Cardiac muscle cell (in vitro differentiated cells and primary cell): ENCODE measurements around the gene XRN1. TPM values are rescaled to one million over a fixed set of nuclear protein-coding genes. Genes with fewer than 3 reads are reported as not detected.
"Not testable (repeated sequence)": the region's sequence is repeated elsewhere in the genome, so short reads cannot be mapped to it uniquely, and the experiment has no call there.

Experiments used
- DNase-seq, 2 donors: peaks; one replicate each; pipeline versions ENCODE4 v3.0.0 to v3.0.0-alpha.2; 2010 to 2017; ENCODE audit warnings: low read depth in 1 of 2, low spot score in 1 of 2
- H3K27ac ChIP-seq: fragments of 200-600 bp; sonication (generic); 2 replicates; pipeline ENCODE4 v1.5.1; 2016
- H3K27me3 ChIP-seq: fragments of 200-600 bp; sonication (generic); 2 replicates; pipeline ENCODE4 v1.6.0; 2016; ENCODE audit warnings: control low read depth
- H3K36me3 ChIP-seq: fragments of 200-600 bp; sonication (generic); 2 replicates; pipeline ENCODE4 v1.5.1; 2016; ENCODE audit warnings: control low read depth
- H3K4me1 ChIP-seq: fragments of 200-600 bp; sonication (generic); 2 replicates; pipeline ENCODE4 v1.8.1; 2017; ENCODE audit warnings: low read depth, mild to moderate bottlenecking, mixed run types
- H3K4me3 ChIP-seq: fragments of 200-600 bp; sonication (generic); 2 replicates; pipeline ENCODE4 v1.5.1; 2016; ENCODE audit warnings: mild to moderate bottlenecking
- H3K9me3 ChIP-seq: fragments of 200-600 bp; sonication (generic); 2 replicates; pipeline ENCODE4 v1.5.1; 2017; ENCODE audit warnings: low read depth, mild to moderate bottlenecking, control low read depth
- polyA plus RNA-seq: library from polyadenylated mRNA; unstranded; fragments of >200 nt; fragmentation: Nextera tagmentation; extraction: Ambion mirVana; gene quantifications from 2 replicates; pipeline ENCODE4 v1.2.1, GENCODE V29; 2016
- total RNA-seq: library from RNA; depleted of rRNA; stranded (reverse); fragments of >200 nt; gene quantifications from 2 replicates; pipeline ENCODE4 v1.2.3, GENCODE V29; 2016
- TF ChIP-seq, protein P1 (sequence below): IDR thresholded peaks from 2 replicates; pipeline ENCODE4 v1.5.1; 2012; ENCODE audit warnings: low read depth, mild to moderate bottlenecking, low read length

Gene XRN1
- total and polyA plus RNA-seq, 2 experiments from 2014 or later, result 8.0 to 32.8 TPM

DNA sequence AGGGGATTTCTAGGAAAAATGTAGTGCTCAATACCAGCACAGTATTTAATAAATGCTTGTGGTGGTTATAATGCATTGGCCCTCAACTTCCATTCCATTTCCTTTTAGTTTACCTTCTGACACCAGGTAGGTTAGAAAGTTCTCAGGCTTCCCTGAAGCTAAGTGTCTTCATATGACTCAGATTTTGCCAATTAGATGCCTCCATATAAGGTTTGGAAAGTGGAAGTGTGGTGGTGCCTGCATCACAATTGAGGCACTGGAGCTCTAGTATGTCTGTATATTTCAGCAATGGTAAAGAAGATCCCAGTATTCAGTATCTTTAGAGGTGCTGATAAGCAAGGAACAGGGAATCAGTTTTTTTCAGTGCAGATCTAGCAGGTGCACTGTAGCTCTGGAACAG is 18.3 kb downstream of the XRN1 start:
- Histone ChIP-seq H3K36me3 (peaks cover 18% of the 10 kb centered on the region), H3K9me3 (no peaks in the 10 kb centered on the region), H3K4me3 (no peak overlapping the region), H3K4me1 (peaks cover 11% of the 10 kb centered on the region), H3K27ac (no peak overlapping the region), H3K27me3 (no peaks in the 10 kb centered on the region)
- no peak for DNase-seq
- TF ChIP-seq, protein P1, sequence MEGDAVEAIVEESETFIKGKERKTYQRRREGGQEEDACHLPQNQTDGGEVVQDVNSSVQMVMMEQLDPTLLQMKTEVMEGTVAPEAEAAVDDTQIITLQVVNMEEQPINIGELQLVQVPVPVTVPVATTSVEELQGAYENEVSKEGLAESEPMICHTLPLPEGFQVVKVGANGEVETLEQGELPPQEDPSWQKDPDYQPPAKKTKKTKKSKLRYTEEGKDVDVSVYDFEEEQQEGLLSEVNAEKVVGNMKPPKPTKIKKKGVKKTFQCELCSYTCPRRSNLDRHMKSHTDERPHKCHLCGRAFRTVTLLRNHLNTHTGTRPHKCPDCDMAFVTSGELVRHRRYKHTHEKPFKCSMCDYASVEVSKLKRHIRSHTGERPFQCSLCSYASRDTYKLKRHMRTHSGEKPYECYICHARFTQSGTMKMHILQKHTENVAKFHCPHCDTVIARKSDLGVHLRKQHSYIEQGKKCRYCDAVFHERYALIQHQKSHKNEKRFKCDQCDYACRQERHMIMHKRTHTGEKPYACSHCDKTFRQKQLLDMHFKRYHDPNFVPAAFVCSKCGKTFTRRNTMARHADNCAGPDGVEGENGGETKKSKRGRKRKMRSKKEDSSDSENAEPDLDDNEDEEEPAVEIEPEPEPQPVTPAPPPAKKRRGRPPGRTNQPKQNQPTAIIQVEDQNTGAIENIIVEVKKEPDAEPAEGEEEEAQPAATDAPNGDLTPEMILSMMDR, result no peak

DNA sequence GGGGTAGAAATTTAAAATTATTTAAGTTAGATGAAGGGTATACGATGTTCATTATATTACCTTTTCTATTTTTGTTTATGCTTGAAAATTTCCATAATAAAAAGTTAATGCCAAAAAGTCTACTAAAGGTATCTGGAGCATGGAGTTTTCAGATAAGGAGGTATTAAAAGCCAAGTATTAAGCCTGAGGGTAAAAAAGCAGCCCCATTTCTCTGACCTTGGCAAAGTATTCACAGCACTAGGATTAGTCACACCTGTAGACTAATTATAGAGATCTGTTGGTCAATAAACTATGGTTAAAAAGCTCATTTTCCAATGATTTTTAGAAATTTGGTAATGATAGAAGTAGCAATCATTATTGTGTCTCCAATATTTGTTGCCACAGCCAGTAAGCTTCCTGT is 23.1 kb downstream of the XRN1 start:
- H3K4me3 ChIP-seq, result no peak overlapping the region
- H3K36me3 ChIP-seq, result peaks cover 35% of the 10 kb centered on the region
- no peaks in the 10 kb centered on the region for H3K27me3 ChIP-seq
- TF ChIP-seq, protein P1, result no peak
- no peak for DNase-seq
- no peaks in the 10 kb centered on the region for H3K9me3 ChIP-seq
- peaks cover 11% of the 10 kb centered on the region for H3K4me1 ChIP-seq
- H3K27ac ChIP-seq, result no peak overlapping the region

DNA sequence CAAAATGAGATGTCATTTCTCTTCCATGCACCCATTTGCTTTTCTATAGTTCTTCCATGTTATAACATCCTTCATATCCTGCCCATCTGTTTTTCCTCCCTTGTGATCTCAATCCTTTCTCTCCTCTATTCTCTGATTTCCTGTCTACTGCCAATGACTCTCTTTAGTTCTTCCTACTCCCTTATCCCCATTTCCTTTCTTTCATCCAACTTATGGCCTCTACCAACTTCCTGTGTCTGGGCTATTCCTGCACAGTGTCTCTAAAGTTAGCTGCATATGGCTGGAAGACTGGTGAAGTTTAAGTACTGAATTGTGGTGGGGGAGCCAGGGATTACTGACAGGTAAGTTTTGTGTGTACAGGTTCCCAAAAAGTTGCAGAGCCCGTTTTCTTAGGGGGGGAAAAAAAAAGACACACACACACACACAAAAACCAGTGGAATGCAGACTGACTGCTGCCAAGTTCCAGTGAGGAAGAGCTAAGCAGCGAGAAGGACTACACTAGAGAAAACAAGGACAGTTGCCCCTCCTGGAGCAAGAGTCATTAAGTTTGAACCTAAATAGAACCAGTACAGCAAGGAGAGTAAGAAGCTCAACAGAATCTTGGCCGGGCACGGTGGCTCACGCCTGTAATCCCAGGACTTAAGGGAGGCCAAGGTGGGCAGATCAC is 28.8 kb downstream of the XRN1 start:
- Histone ChIP-seq H3K4me3 (no peak overlapping the region), H3K36me3 (peaks cover 55% of the 10 kb centered on the region), H3K9me3 (no peaks in the 10 kb centered on the region), H3K27ac (no peak overlapping the region), H3K4me1 (no peaks in the 10 kb centered on the region), H3K27me3 (no peaks in the 10 kb centered on the region)
- no peak for DNase-seq
- TF ChIP-seq, protein P1, result no peak

DNA sequence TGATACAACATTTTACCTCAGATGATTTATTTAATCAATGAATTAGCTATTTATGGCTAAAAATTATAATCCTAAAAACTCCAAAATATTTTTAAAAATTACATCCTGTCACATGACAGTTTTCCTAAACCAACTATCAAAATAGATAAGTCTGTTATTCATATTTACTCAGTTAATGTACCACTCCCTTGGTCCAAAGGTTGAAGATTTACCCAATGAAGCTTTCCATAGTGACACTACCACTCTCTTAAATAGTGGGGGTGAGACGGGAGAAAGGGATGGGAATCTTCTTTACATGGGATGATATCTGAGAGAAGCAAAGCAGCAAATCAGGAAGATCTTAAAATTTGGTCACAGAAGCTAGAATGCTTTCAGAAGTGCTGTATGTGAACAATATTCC is 30.5 kb downstream of the XRN1 start:
- Histone ChIP-seq H3K27ac (no peak overlapping the region), H3K36me3 (peaks cover 57% of the 10 kb centered on the region), H3K27me3 (no peaks in the 10 kb centered on the region), H3K4me1 (no peaks in the 10 kb centered on the region), H3K4me3 (no peak overlapping the region), H3K9me3 (no peaks in the 10 kb centered on the region)
- TF ChIP-seq, protein P1, result no peak
- no peak for DNase-seq

DNA sequence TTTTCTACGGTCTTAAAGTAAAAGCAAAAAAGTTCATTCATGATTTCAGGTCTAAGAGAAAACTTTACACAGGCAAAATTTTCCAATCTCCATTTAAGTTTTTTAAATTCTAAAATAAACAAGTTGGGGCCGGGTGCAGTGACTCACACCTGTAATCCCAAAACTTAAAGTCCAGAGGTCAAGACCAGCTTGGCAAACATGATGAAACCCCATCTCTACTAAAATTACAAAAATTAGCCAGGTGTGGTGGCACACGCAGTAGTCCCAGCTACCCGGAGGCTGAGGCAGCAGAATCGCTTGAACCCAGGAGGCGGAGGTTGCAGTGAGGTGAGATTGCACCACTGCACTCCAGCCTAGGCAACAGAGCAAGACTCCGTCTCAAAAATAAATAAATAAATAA is 47.3 kb downstream of the XRN1 start:
- H3K36me3 ChIP-seq, result peaks cover 45% of the 10 kb centered on the region
- H3K27me3 ChIP-seq, result not testable (repeated sequence)

DNA sequence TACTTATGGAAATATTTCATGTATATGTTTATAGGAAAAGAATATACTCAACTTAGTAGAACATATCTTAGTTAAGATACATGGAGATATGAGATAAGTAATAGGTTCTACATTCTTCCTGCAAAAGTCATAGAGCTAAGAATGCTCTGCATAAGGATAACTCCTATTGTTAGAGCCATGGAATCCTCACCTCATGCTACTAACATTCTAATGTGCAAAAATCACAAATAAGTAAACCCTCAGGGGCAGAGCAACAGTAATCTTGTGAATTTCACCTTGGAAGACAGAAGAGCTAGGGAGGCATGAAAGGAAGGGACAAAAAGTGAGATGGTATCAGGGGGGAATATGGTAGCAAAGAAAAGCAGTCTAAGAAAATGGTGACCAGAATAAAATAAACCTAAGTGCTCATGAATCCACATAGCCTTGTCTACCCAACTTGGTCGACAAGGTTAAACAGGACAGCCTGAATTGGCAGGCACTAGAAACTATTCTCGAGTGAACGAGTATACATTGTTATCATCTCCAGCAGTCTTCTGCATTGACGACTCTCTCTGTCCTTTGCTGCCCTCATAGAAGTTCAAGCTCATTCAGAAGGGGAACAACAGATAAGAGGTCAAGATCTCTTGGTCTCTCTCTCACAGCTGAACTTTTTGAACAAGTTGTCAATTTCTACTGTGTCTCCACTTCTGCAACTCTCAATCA is 52.8 kb downstream of the XRN1 start:
- peaks cover 29% of the 10 kb centered on the region for H3K36me3 ChIP-seq

More for the DNA sequence above, 47.3 kb downstream of the XRN1 start:
- not testable (repeated sequence) for H3K9me3 ChIP-seq, H3K4me3 ChIP-seq, DNase-seq, H3K27ac ChIP-seq, H3K4me1 ChIP-seq

More for the DNA sequence above, 52.8 kb downstream of the XRN1 start:
- Histone ChIP-seq H3K4me1 (peaks cover 4% of the 10 kb centered on the region), H3K4me3 (no peak overlapping the region), H3K27ac (peak overlapping the region; percentile 56), H3K27me3 (no peaks in the 10 kb centered on the region), H3K9me3 (no peaks in the 10 kb centered on the region)
- TF ChIP-seq, protein P1, result no peak
- peak in 1 of 2 donors; percentile 33 for DNase-seq
